Activated T-helper 17 cell treated with anti-CD3 and anti-CD28 coated beads, Interleukin-2, amount 50 U/mL, for 72 hours (primary cell): ENCODE measurements around the gene CFAP157. TPM values are rescaled to one million over a fixed set of nuclear protein-coding genes. Genes with fewer than 3 reads are reported as not detected.

Source experiments
- ATAC-seq: fragments of 150-1000 bp; cut with Tn5 transposase; replicated peaks from 2 replicates; pipeline ENCODE4 v1.10.0; 2021; ENCODE audit warnings: mild to moderate bottlenecking, moderate library complexity
- H3K27ac Mint-ChIP-seq: one replicate; pipeline ENCODE4 v1.8.0; 2022; ENCODE audit warnings: mixed read lengths
- H3K27me3 Mint-ChIP-seq: one replicate; pipeline ENCODE4 v1.8.0; 2022; ENCODE audit warnings: mixed read lengths
- H3K36me3 Mint-ChIP-seq: one replicate; pipeline ENCODE4 v1.8.0; 2022; ENCODE audit warnings: low read depth, mild to moderate bottlenecking, mixed read lengths
- H3K4me1 Mint-ChIP-seq: one replicate; pipeline ENCODE4 v1.8.0; 2022; ENCODE audit warnings: mixed read lengths
- H3K4me3 Mint-ChIP-seq: one replicate; pipeline ENCODE4 v1.8.0; 2022; ENCODE audit warnings: mild to moderate bottlenecking, mixed read lengths
- H3K9me3 Mint-ChIP-seq: one replicate; pipeline ENCODE4 v1.8.0; 2022; ENCODE audit warnings: mixed read lengths
- total RNA-seq, 2 donors: library from RNA; stranded (reverse); gene quantifications; one replicate each; pipeline ENCODE4 v1.2.3, GENCODE V29; 2022

The CFAP157 gene
- total RNA-seq, 2 donors from 2014 or later: 0.13 TPM; not detected in 1

DNA sequence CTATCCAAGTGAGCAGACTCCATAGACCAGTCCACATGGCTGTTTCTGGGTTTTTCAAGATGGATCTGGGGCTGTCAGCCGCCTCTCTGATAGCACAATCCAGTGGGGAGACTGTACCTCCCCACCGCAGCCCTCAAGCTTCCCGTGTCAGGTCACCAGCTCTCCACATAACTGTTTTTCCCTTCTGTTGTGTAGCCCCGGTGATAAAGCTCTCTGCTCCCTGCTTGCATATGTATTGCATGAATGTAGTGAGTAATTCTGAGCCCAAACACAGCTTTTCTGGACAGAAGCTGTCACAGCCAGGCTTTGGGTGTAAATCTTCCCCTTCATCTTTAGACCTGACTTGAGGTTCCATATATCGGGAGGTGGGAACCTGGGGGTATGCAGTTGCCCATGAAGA lies 23.1 kb upstream of the CFAP157 start:
- H3K36me3 Mint-ChIP-seq: no peaks in the 10 kb centered on the region
- no peak overlapping the region for H3K4me3 Mint-ChIP-seq
- no peaks in the 10 kb centered on the region for H3K27me3 Mint-ChIP-seq
- no peaks in the 10 kb centered on the region for H3K9me3 Mint-ChIP-seq
- no peak for ATAC-seq
- no peak overlapping the region for H3K27ac Mint-ChIP-seq
- no peaks in the 10 kb centered on the region for H3K4me1 Mint-ChIP-seq

DNA sequence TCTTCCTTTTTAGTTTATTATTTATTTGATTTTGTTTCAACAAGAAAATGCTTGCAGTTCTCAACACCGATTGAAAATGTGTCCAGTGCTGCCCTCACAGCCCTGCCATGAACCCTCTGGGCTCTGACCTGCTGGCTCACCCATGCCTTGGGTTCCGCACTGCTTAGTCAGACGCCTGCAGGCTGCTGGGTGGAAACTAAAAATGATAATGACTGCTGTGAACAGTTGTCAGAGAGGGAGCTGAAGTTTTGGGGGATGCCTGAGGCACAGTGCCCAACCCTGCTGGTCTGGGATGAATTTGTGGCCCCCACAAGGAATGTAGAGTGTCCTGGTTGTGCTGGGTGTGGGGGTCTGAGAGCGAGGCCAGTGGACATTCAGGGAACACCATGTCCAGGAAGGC lies 22.2 kb upstream of the CFAP157 start:
- no peak for ATAC-seq
- no peaks in the 10 kb centered on the region for H3K9me3 Mint-ChIP-seq

DNA sequence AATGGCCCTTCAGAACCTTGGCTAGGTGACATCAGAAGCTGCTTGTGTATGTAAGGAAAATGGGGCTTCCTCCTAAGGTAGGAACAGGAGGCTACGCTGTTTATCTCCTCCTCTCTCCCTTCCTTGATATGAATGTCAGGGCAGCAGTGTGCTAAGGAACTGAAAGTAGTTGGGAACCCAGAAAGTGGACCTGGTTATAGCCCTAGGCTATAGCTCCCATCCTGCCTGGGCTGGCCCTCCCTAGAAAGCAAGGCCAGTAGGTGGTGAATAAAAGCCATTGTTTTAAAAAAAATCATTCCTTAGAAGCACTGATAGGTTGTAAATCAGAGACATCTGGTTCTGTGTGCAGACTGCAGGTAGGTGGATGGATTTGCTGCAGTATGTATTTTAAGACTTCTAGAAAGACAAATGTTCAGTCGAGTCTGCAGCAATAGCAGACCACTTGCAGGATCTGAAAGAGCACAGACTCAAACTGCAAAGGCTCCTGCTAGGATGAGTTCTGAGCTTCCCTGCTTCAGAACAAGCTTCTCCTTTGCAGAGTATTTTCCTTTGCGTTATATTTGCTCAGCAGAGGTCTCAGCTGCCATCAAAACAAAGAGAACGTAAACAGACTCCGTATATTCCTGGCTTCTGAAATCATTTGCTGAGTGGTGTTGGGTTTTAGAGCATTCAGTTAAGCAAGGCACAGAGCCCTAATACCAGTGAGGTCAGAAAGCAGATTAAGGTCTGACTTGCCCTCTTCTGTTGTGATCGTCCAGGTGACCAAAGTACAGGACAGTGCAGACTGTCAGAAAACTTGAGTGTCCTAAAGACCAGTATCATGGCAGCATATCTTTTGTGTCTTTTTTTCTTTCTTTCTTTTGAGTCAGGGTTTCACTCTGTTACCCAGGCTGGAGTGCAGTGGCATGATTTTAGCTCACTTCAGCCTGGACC lies 20.1 kb upstream of the CFAP157 start:
- Mint-ChIP-seq H3K27ac (no peak overlapping the region), H3K4me3 (no peak overlapping the region), H3K4me1 (no peaks in the 10 kb centered on the region)

More for the DNA sequence above, 22.2 kb upstream of the CFAP157 start:
- H3K27me3 Mint-ChIP-seq: no peaks in the 10 kb centered on the region
- no peaks in the 10 kb centered on the region for H3K36me3 Mint-ChIP-seq
- no peak overlapping the region for H3K27ac Mint-ChIP-seq
- H3K4me3 Mint-ChIP-seq: no peak overlapping the region
- no peaks in the 10 kb centered on the region for H3K4me1 Mint-ChIP-seq

DNA sequence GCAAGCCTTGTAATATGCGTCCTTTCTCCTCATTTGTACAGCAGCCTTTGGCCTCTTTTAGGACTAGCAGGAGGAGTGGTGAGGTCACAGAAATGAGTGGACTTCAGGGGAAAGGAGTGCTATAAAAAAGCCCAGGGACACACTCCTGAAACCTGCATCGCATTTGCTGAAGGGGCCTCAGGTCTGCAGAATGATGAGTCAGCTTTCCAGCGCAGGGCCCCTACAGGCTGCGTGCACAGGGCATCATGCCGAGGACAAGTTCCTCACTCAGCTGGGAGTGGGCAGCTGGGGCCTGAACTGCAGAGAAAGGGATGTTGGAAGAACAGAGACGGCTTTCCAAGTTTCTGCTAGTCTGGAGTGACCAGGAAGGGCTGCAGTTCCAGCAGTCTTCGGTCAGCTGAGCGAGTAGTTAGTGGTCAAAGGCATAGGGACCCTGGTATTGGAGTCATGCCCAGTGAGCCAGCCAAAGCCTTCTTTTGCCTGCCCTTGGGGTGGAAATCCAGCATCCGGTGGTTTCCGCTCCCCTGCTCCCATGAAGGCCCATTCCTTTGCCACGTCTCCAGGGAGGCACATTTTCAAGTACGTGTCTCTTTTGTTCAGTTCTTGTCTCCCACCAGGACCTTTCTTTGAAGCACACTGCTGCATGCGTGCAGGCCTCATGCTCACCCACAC lies 17.3 kb upstream of the CFAP157 start:
- no peaks in the 10 kb centered on the region for H3K9me3 Mint-ChIP-seq
- no peak overlapping the region for H3K27ac Mint-ChIP-seq
- H3K4me3 Mint-ChIP-seq: no peak overlapping the region
- H3K36me3 Mint-ChIP-seq: no peaks in the 10 kb centered on the region
- no peaks in the 10 kb centered on the region for H3K4me1 Mint-ChIP-seq
- H3K27me3 Mint-ChIP-seq: no peaks in the 10 kb centered on the region
- ATAC-seq: no peak

More for the DNA sequence above, 20.1 kb upstream of the CFAP157 start:
- H3K27me3 Mint-ChIP-seq: no peaks in the 10 kb centered on the region
- H3K36me3 Mint-ChIP-seq: no peaks in the 10 kb centered on the region
- no peak for ATAC-seq
- no peaks in the 10 kb centered on the region for H3K9me3 Mint-ChIP-seq

DNA sequence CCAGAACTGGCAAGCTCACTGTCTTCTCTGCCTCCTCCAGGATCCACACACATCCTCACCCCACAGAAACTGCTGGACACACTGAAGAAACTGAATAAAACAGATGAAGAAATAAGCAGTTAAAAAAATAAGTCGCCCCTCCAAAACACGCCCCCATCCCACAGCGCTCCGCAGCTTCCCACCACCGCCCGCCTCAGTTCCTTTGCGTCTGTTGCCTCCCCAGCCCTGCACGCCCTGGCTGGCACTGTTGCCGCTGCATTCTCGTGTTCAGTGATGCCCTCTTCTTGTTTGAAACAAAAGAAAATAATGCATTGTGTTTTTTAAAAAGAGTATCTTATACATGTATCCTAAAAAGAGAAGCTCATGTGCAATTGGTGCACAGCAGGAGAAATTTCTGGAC lies 16.1 kb upstream of the CFAP157 start:
- H3K27me3 Mint-ChIP-seq: no peaks in the 10 kb centered on the region
- H3K4me3 Mint-ChIP-seq: no peak overlapping the region
- no peaks in the 10 kb centered on the region for H3K36me3 Mint-ChIP-seq
- H3K4me1 Mint-ChIP-seq: no peaks in the 10 kb centered on the region
- no peak overlapping the region for H3K27ac Mint-ChIP-seq
- no peak for ATAC-seq
- H3K9me3 Mint-ChIP-seq: no peaks in the 10 kb centered on the region

DNA sequence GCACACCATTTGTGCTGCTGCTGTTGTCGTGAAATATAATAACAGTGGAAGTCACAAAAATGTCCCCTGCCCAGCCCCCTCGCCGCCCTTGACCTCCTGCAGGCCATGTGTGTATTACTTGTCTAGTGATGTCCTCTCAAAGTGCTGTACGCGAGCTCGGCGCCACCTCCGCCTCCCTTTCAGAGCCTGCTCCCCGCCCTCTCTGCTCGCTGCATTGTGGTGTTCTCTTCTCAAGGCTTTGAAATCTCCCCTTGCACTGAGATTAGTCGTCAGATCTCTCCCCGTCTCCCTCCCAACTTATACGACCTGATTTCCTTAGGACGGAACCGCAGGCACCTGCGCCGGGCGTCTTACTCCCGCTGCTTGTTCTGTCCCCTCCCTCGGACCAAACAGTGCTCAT lies 14.7 kb upstream of the CFAP157 start:
- no peaks in the 10 kb centered on the region for H3K27me3 Mint-ChIP-seq
- no peaks in the 10 kb centered on the region for H3K4me1 Mint-ChIP-seq
- H3K4me3 Mint-ChIP-seq: no peak overlapping the region
- H3K27ac Mint-ChIP-seq: no peak overlapping the region
- ATAC-seq: no peak
- no peaks in the 10 kb centered on the region for H3K36me3 Mint-ChIP-seq
- H3K9me3 Mint-ChIP-seq: no peaks in the 10 kb centered on the region

DNA sequence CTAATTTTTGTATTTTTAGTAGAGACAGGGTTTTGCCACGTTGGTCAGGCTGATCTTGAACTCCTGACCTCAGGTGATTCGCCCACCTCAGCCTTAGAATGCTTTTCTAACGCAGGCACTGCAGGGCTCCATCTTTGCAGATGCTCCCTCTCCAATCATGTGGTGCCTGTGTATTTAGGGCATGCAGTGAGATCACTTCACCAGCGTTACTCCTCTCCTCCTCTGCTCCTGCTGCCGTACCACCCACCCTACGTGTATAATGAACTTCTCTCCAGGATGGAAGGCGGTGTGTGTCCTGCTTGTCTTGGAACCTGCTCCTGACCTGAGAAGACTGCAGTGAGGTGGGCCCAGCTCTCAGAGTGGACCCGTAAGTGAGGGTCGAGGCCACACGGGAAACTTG lies 13.6 kb upstream of the CFAP157 start:
- ATAC-seq: no peak
- no peaks in the 10 kb centered on the region for H3K36me3 Mint-ChIP-seq
- H3K27me3 Mint-ChIP-seq: no peaks in the 10 kb centered on the region
- H3K9me3 Mint-ChIP-seq: no peaks in the 10 kb centered on the region
- no peak overlapping the region for H3K27ac Mint-ChIP-seq
- no peaks in the 10 kb centered on the region for H3K4me1 Mint-ChIP-seq
- no peak overlapping the region for H3K4me3 Mint-ChIP-seq

DNA sequence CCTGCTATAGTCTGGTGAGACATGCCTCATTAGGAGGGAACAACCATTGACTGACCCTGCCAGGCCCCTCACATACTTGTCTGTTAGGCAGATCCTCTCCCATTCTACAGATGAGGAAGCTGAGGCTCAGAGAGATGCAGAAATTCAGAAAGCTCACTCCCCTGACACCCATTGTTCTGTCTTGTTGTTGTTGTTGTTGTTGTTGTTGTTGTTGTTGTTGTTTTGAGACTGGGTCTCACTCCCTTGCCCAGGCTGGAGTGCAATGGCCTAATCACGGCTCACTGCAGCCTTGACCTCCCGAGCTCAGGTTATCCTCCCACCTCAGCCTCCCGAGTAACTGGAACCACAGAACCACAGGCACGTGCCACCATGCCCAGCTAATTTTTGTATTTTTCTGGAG lies 13.1 kb upstream of the CFAP157 start:
- no peak for ATAC-seq
- Mint-ChIP-seq H3K27ac (no peak overlapping the region), H3K4me1 (no peaks in the 10 kb centered on the region), H3K27me3 (no peaks in the 10 kb centered on the region), H3K4me3 (no peak overlapping the region), H3K36me3 (no peaks in the 10 kb centered on the region), H3K9me3 (no peaks in the 10 kb centered on the region)

DNA sequence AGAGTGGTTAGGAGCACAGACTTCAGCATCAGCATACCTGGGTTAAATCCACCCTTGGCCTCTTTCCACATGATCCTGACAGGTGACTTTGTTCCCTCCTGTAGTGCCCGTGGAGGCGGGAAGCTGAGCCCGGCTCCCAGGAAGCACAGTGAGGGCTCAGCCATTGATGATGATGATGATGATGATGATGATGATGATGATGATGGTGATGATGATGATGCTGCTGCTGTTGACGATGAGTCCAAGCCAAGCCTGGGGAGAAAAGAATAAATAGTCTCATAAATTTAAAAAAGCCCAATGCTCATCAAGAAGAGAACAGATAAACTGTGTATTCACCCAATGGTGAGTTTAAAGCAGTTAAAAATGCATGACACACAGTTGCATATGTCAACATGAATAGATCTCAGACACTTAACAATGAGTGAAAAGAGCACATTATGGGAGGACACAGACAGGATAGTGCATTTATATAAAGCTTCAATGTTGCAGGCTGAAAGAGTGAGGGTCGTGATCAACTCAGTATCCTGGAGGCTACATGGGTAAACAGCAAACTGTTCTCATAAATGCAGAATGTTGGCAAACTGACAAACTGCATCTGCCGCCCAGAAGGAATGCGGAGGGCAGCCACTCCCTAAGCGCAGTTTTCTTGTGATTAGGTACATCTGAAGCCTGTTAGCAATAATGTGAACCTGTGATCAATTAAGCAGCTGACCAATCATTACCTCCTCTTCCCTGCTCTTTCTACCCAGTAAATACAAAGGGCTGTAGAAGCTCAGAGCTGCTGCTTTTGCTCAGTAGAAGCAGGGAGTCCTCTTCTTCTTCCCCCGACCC lies 11.7 kb upstream of the CFAP157 start:
- Mint-ChIP-seq H3K4me1 (peaks cover 10% of the 10 kb centered on the region), H3K9me3 (no peaks in the 10 kb centered on the region), H3K4me3 (no peak overlapping the region), H3K36me3 (no peaks in the 10 kb centered on the region), H3K27me3 (no peaks in the 10 kb centered on the region), H3K27ac (peak overlapping the region; percentile 17)
- no peak for ATAC-seq

DNA sequence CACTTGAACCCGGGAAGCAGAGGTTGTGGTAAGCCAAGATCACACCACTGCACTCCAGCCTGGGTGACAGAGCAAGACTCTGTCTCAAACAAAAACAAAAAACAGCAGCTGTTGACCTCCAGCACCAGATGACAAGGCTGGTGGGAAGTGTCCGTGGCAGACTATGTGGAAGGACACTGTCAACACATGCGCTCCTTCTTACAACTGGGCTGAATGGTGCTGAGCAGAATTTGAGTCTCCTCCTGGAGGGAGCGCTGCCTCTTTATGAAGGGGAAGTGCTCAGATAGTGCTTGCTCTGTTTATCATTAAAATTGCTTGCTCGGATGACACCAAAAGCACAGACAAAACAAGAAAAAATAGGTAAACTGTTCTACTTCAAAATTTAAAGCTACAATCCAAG lies 9.2 kb upstream of the CFAP157 start:
- no peak for ATAC-seq

DNA sequence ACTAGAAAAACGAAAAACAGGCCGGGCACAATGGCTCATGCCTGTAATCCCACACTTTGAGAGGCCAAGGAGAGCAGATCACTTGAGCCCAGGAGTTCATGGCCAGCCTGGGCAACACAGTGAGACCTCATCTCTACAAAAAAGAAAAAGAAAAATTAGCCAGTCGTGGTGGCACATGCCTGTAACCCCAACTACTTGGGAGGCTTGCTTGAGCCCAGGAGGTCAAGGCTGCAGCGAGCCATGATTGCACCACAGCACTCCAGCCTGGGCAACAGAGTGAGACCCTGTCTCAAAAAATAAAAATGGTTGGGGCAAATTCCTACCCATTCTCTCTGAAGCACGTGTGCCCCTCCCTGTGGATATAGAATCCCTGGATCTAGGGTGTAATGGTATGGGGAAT lies 8.4 kb upstream of the CFAP157 start:
- Mint-ChIP-seq H3K27me3 (no peaks in the 10 kb centered on the region), H3K27ac (no peak overlapping the region), H3K36me3 (no peaks in the 10 kb centered on the region), H3K9me3 (no peaks in the 10 kb centered on the region), H3K4me3 (peak overlapping the region; percentile 19), H3K4me1 (peaks cover 13% of the 10 kb centered on the region)
- no peak for ATAC-seq

More for the DNA sequence above, 9.2 kb upstream of the CFAP157 start:
- Mint-ChIP-seq H3K4me3 (no peak overlapping the region), H3K27ac (no peak overlapping the region), H3K36me3 (no peaks in the 10 kb centered on the region), H3K4me1 (peaks cover 13% of the 10 kb centered on the region), H3K27me3 (no peaks in the 10 kb centered on the region), H3K9me3 (no peaks in the 10 kb centered on the region)

DNA sequence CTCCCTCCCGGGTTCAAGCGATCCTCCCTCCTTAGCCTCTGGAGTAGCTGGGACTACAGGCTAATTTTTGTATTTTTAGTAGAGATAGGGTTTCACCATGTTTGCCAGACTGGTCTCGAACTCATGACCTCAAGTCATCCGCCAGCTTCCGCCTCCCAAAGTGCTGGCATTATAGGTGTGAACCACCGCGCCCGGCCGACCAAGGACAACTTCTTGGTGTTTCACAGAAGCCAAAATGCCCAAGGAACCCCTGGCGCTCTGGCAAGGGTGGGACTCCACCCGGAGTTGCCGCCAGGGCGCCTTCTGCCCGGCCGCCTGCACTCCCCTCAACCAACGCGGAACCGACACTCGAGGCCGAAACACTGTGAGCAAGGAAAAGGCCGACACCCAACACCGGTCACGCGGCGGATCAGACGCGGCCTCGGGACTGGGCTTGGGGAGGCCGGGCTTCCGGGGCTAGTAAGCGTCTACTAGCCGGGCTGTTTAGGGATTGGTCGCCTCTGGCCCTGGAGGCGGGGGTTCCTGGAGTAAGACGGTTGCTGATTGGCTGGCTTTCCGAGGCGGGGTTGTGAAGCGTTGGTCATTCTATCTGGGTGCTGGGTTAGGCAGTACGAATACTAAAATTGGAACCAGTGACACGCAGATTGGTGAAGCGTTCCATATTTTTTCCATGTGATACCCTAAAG lies 7.7 kb upstream of the CFAP157 start:
- Mint-ChIP-seq H3K4me3 (peak overlapping the region; percentile 81), H3K36me3 (no peaks in the 10 kb centered on the region), H3K27me3 (no peaks in the 10 kb centered on the region), H3K4me1 (peaks cover 13% of the 10 kb centered on the region), H3K27ac (peak overlapping the region; percentile 81), H3K9me3 (no peaks in the 10 kb centered on the region)
- ATAC-seq: peak; percentile 100

DNA sequence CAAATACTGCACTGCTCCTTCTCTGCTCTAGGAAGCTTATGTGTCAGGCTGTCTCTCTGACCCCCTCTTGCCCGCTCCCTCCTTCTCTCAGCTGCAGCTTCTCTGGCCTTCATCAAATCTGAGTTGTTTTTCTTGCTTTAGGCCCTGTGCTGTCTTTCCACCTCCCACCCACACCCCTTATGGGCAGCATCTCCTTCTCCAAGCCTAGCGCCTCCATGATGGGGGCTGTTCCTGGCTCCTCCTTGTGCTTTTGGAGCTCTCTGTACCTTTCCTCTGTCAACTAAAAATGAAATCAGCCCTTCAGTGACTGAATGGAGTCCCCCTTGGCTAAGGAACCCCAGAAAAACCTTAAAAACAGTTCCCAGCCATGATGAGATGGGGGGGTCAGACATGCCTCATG lies 6.6 kb upstream of the CFAP157 start:
- H3K4me3 Mint-ChIP-seq: peak overlapping the region; percentile 81
- H3K36me3 Mint-ChIP-seq: no peaks in the 10 kb centered on the region
- ATAC-seq: no peak
- H3K27ac Mint-ChIP-seq: no peak overlapping the region
- no peaks in the 10 kb centered on the region for H3K9me3 Mint-ChIP-seq
- no peaks in the 10 kb centered on the region for H3K27me3 Mint-ChIP-seq
- peaks cover 13% of the 10 kb centered on the region for H3K4me1 Mint-ChIP-seq
